K562 (cell line): ENCODE results near the gene MOCOS. TPM values are rescaled to one million over a fixed set of nuclear protein-coding genes. Genes with fewer than 3 reads are reported as not detected.

Source experiments
- ATAC-seq: fragments of 200-7000 bp; cut with Tn5 transposase; 3 replicates; pipeline ENCODE4 v1.9.1; 2020; ENCODE audit warnings: moderate library complexity
- BruUV-seq: library from RNA; stranded (reverse); fragments of 400-500 nt; replicated peaks from 2 replicates; lab custom pipeline; 2021; lab: Mats Ljungman, UMichigan
- CTCF ChIA-PET: fragments of 300-600 bp; formaldehyde crosslinking; extraction: SDS; loops from one replicate; lab custom pipeline; 2021; ENCODE audit warnings: low intra/inter-chr PET ratio; lab: Yijun Ruan, JAX
- POLR2A ChIA-PET: fragments of 300-600, 350-650 bp; sonication (Branson Sonifier 250); formaldehyde crosslinking; extraction: SDS; loops from one replicate; lab custom pipeline; 2021; ENCODE audit warnings: antibody characterized with exemption, inconsistent platforms; lab: Yijun Ruan, JAX
- DNase-seq, 4 experiments: peaks; one replicate each; pipeline versions ENCODE4 v3.0.0 to v3.0.0-alpha.2; 2011 to 2018; ENCODE audit warnings: low spot score in 3 of 4, mixed read lengths in 3 of 4; ENCODE audit errors: extremely low read depth in 1 of 4
- FAIRE-seq: peaks from 2 replicates; lab custom pipeline; 2011; peaks lifted over from hg19 to GRCh38; lab: Jason Lieb, UNC
- H2AFZ ChIP-seq: 2 replicates; pipeline ENCODE4 v1.6.0; 2011; ENCODE audit warnings: low read depth, low read length, control low read depth, inconsistent platforms
- H3K27ac ChIP-seq: fragments of 200-600 bp; 3 replicates; pipeline ENCODE4 v1.8.0; 2011; ENCODE audit warnings: low read depth, mild to moderate bottlenecking, control low read depth, inconsistent platforms, low read length, moderate library complexity, mixed read lengths; ENCODE audit errors: extremely low read depth
- H3K27me3 ChIP-seq, 2 experiments: fragments of 300-600 bp in 1 of 2; 2 replicates in 1 of 2; 3 replicates in 1 of 2; pipeline versions ENCODE4 v1.6.0 to v1.8.0; 2011; ENCODE audit warnings: inconsistent platforms in 2 of 2, low read length in 2 of 2, mild to moderate bottlenecking in 1 of 2, mixed read lengths in 1 of 2, moderate library complexity in 1 of 2; ENCODE audit not compliant: control insufficient read depth in 2 of 2, insufficient read depth in 2 of 2
- H3K36me3 ChIP-seq: fragments of 300-600 bp; 3 replicates; pipeline ENCODE4 v1.8.0; 2011; ENCODE audit warnings: mild to moderate bottlenecking, low read length, inconsistent platforms; ENCODE audit not compliant: control insufficient read depth, insufficient read depth
- H3K4me1 ChIP-seq, 2 experiments: fragments of 200-600 bp in 1 of 2; replicated peaks in 1 of 2; 2 replicates in 1 of 2; 3 replicates in 1 of 2; pipeline versions ENCODE4 v1.5.1 to v1.8.0; 2011; ENCODE audit warnings: inconsistent platforms in 2 of 2, low read length in 2 of 2, mild to moderate bottlenecking in 1 of 2, mixed read lengths in 1 of 2, moderate library complexity in 1 of 2; ENCODE audit not compliant: control insufficient read depth in 2 of 2, insufficient read depth in 2 of 2
- H3K4me2 ChIP-seq: 2 replicates; pipeline ENCODE4 v1.6.1; 2011; ENCODE audit warnings: low read length, control low read depth, inconsistent platforms, mixed read lengths; ENCODE audit not compliant: insufficient read depth
- H3K4me3 ChIP-seq: fragments of 200-600 bp; sonication (generic), shearing (Covaris generic); 2 replicates; pipeline ENCODE4 v1.5.1; 2016; ENCODE audit warnings: control low read depth, inconsistent platforms
- H3K79me2 ChIP-seq: fragments of 200-600 bp; 3 replicates; pipeline ENCODE4 v1.8.0; 2011; ENCODE audit warnings: low read length, inconsistent platforms; ENCODE audit not compliant: control insufficient read depth, insufficient read depth
- H3K9ac ChIP-seq, 2 experiments: 2 replicates each; pipeline versions ENCODE4 v1.6.0 to v1.6.1; 2011; ENCODE audit warnings: low read depth in 2 of 2, low read length in 2 of 2, control low read depth in 1 of 2, inconsistent platforms in 1 of 2, mild to moderate bottlenecking in 1 of 2, mixed read lengths in 1 of 2; ENCODE audit not compliant: insufficient read depth in 1 of 2
- H3K9me1 ChIP-seq: one replicate; pipeline ENCODE4 v1.6.0; 2011; ENCODE audit warnings: inconsistent platforms, mild to moderate bottlenecking, low read length, moderate library complexity; ENCODE audit not compliant: control insufficient read depth, insufficient read depth
- H3K9me3 ChIP-seq: replicated peaks from 2 replicates; pipeline ENCODE4 v1.5.1; 2011; ENCODE audit warnings: low read depth, low read length, inconsistent platforms; ENCODE audit not compliant: control insufficient read depth, insufficient read depth
- H4K20me1 ChIP-seq: replicated peaks from 2 replicates; pipeline ENCODE4 v1.6.1; 2011; ENCODE audit warnings: low read length, inconsistent platforms, mixed read lengths; ENCODE audit not compliant: control insufficient read depth, insufficient read depth
- ASH1L ChIP-seq: fragments of 450-650 bp; IDR thresholded peaks from 2 replicates; pipeline ENCODE4 v1.6.1; 2018; ENCODE audit warnings: borderline replicate concordance, mild to moderate bottlenecking, low read depth; ENCODE audit not compliant: partially characterized antibody
- CBFA2T3 ChIP-seq: fragments of 450-650 bp; IDR thresholded peaks from 2 replicates; pipeline ENCODE4 v1.6.1; 2017
- CHD1 ChIP-seq: fragments of 200-600 bp; sonication (generic); IDR thresholded peaks from one replicate; pipeline ENCODE4 v1.6.1; 2012; ENCODE audit warnings: mild to moderate bottlenecking, moderate library complexity, low read length, inconsistent platforms
- E2F1 ChIP-seq: sonication (generic); formaldehyde crosslinking; IDR thresholded peaks from 2 replicates; pipeline ENCODE4 v1.8.1; 2023; ENCODE audit warnings: mild to moderate bottlenecking, missing genetic modification reagents, moderate library complexity
- FOXA3 ChIP-seq, 2 experiments: fragments of 450-650 bp in 1 of 2; sonication (generic) in 1 of 2; formaldehyde crosslinking; IDR thresholded peaks in 1 of 2; conservative IDR thresholded peaks in 1 of 2; 2 replicates each; pipeline versions ENCODE4 v1.4.0 to v1.8.0; 2020 to 2022; ENCODE audit warnings: mild to moderate bottlenecking in 2 of 2, missing genetic modification reagents in 1 of 2
- NFATC3 ChIP-seq: fragments of 450-650 bp; IDR thresholded peaks from 2 replicates; pipeline ENCODE4 v1.6.1; 2017; ENCODE audit warnings: mild to moderate bottlenecking
- NKRF ChIP-seq: fragments of 450-650 bp; IDR thresholded peaks from 2 replicates; pipeline ENCODE4 v1.6.1; 2016; ENCODE audit warnings: borderline replicate concordance
- POLR3A ChIP-seq: IDR thresholded peaks from 2 replicates; pipeline ENCODE4 v1.6.1; 2011; ENCODE audit warnings: borderline replicate concordance, mild to moderate bottlenecking, moderate library complexity; ENCODE audit not compliant: insufficient read length, insufficient read depth; ENCODE audit errors: extremely low read depth
- PTBP1 ChIP-seq: fragments of 200-400 bp; formaldehyde crosslinking; IDR thresholded peaks from 2 replicates; pipeline ENCODE4 v1.6.1; 2017; ENCODE audit warnings: low read depth, low read length
- SNAPC5 ChIP-seq: fragments of 250-450 bp; sonication (Bioruptor Pico); IDR thresholded peaks from 2 replicates; pipeline ENCODE4 v1.8.0; 2021; ENCODE audit warnings: moderate library complexity, mild to moderate bottlenecking, inconsistent platforms
- SP1 ChIP-seq: sonication (generic); formaldehyde crosslinking; IDR thresholded peaks from 2 replicates; pipeline ENCODE4 v1.8.1; 2022; ENCODE audit warnings: mild to moderate bottlenecking, missing genetic modification reagents
- TRIM28 ChIP-seq: fragments of 450-650 bp; IDR thresholded peaks from 2 replicates; pipeline ENCODE4 v1.6.1; 2017
- YBX1 ChIP-seq: fragments of 450-650 bp; IDR thresholded peaks from 2 replicates; pipeline ENCODE4 v1.7.1; 2016; ENCODE audit warnings: mild to moderate bottlenecking
- ZC3H11A ChIP-seq: IDR thresholded peaks from 2 replicates; pipeline ENCODE4 v1.6.1; 2012; ENCODE audit warnings: low read depth, low read length, improper control_type of control experiment
- ZFP36 ChIP-seq: fragments of 150-350 bp; IDR thresholded peaks from 2 replicates; pipeline ENCODE4 v1.6.1; 2018; ENCODE audit warnings: low read length, low read depth; ENCODE audit not compliant: partially characterized antibody
- ZHX1 ChIP-seq: fragments of 150-350 bp; conservative IDR thresholded peaks from 2 replicates; pipeline ENCODE4 v1.6.1; 2014; ENCODE audit warnings: low read length
- ZNF121 ChIP-seq: sonication (generic); formaldehyde crosslinking; conservative IDR thresholded peaks from 2 replicates; pipeline ENCODE4 v1.8.0; 2022; ENCODE audit warnings: missing genetic modification reagents
- WGBS: fragments of 100-300 bp; shearing (Covaris generic); methylation state at CpG from one replicate; pipeline ENCODE4 v1.1.6; 2016; ENCODE audit warnings: low coverage, mixed read lengths; ENCODE audit not compliant: insufficient coverage; ENCODE audit errors: missing lambda C conversion rate; 5-methylcytosine and 5-hydroxymethylcytosine counted together
- in situ Hi-C: fragments of 300-500 bp; cut with MboI; formaldehyde crosslinking; loops from 4 replicates; pipeline ENCODE4 v1.15.0; 2018; ENCODE audit warnings: inconsistent platforms, mixed read lengths
- intact Hi-C: fragments of 100-400 bp; cut with micrococcal nuclease; formaldehyde crosslinking; loops from 2 replicates; pipeline ENCODE4 v1.14.2; 2022
- polyA plus RNA-seq, 8 experiments: library from polyadenylated mRNA; depleted of rRNA in 4 of 8; stranded (reverse) in 5 of 8; unstranded in 3 of 8; fragments of >200 nt; fragmentation: Nextera tagmentation in 2 of 8; fragmentation: Illumina TruSeq in 1 of 8; extraction: Ambion mirVana in 2 of 8; extraction: Trizol in 1 of 8; gene quantifications; 2 replicates each; pipeline versions ENCODE4 v1.2.1 to v1.2.3, GENCODE V29; 2011 to 2014; ENCODE audit warnings: inconsistent platforms in 1 of 8, missing spikeins in 1 of 8
- total RNA-seq, 7 experiments: library from RNA; depleted of rRNA in 6 of 7; stranded (reverse); fragments of >200 nt in 6 of 7; fragmentation: Illumina TruSeq in 2 of 7; extraction: Trizol in 2 of 7; gene quantifications; 2 replicates each; pipeline versions ENCODE4 v1.2.1 to v1.2.3, GENCODE V29; 2011 to 2021; ENCODE audit warnings: low replicate concordance in 1 of 7

The MOCOS gene
- total and polyA plus RNA-seq, 9 of the 15 experiments (the other 6 are each of a cell fraction or from before 2014, with no cell fraction given): 4.5 to 12.4 (median 9.1) TPM

GRCh38 chr18:36215577-36215976, 28.3 kb downstream of the MOCOS start (continued):
- TF ChIP-seq POLR3A (no peak), ZFP36 (no peak), SNAPC5 (CRISPR knock-in tag) (no peak)

GRCh38 chr18:36217348-36217747, 30.1 kb downstream of the MOCOS start:
- no peaks in the 10 kb centered on the region for H4K20me1 ChIP-seq
- ATAC-seq (no peak), DNase-seq (no peak), FAIRE-seq (no peak)
- ChIA-PET POLR2A (interaction anchor here (0.6 to 1.6 kb wide), 5 partner anchors 14 to 1277 kb away, joined by 3 to 5 read pairs (median 3); no protein-coding TSS in a partner anchor), CTCF (no interaction called here)
- H3K27ac ChIP-seq: no peak overlapping the region
- H3K4me1 ChIP-seq: peaks cover 5 to 10% of the 10 kb centered on the region in 2 experiments; a peak in 3 of 5 replicates
- peaks cover 20% of the 10 kb centered on the region; the same call in 1 of the 3 replicates for H3K36me3 ChIP-seq
- no TSS peak for BruUV-seq
- H3K9ac ChIP-seq: no peak overlapping the region
- H2AFZ ChIP-seq: no peak overlapping the region
- H3K4me2 ChIP-seq: no peak overlapping the region
- H3K79me2 ChIP-seq: no peaks in the 10 kb centered on the region
- WGBS: 40% methylated on average over 3 of the region's 3 CpGs
- no peaks in the 10 kb centered on the region for H3K9me1 ChIP-seq
- no peaks in the 10 kb centered on the region for H3K27me3 ChIP-seq
- H3K9me3 ChIP-seq: no peaks in the 10 kb centered on the region
- in situ Hi-C loops (no loop called here), intact Hi-C loops (no loop called here)
- H3K4me3 ChIP-seq: no peak overlapping the region
- no peak for TF ChIP-seq FOXA3 (CRISPR knock-in tag; conservative IDR thresholded peaks at IDR 0.05 in 1 of 2, IDR thresholded peaks at IDR 0.05 in 1 of 2)
- TF ChIP-seq YBX1: no peak
- no peak for TF ChIP-seq NFATC3
- no peak for TF ChIP-seq NKRF
- no peak for TF ChIP-seq SP1 (CRISPR knock-in tag)
- TF ChIP-seq ZNF121 (CRISPR knock-in tag): no peak
- TF ChIP-seq ZHX1: no peak
- no peak for TF ChIP-seq PTBP1
- no peak for TF ChIP-seq ZC3H11A
- TF ChIP-seq CBFA2T3: no peak
- TF ChIP-seq CHD1: no peak
- TF ChIP-seq ASH1L: no peak
- no peak for TF ChIP-seq TRIM28
- no peak for TF ChIP-seq E2F1
